Daoy (cell line): ENCODE measurements around the gene ZNF219. TPM values are rescaled to one million over a fixed set of nuclear protein-coding genes. Genes with fewer than 3 reads are reported as not detected.
A peak's percentile ranks its signal among the peaks of the same experiment; 100 is the strongest.

Source experiments
- DNase-seq: peaks from one replicate; pipeline ENCODE4 v3.0.0-alpha.2; 2015; ENCODE audit warnings: low read depth
- total RNA-seq: library from RNA; depleted of rRNA; stranded (reverse); fragments of >200 nt; shearing (Covaris generic); gene quantifications from 2 replicates; pipeline ENCODE4 v1.2.3, GENCODE V29; 2014

The ZNF219 gene
- total RNA-seq, 1 experiment from 2014 or later = 13.7 TPM

DNA sequence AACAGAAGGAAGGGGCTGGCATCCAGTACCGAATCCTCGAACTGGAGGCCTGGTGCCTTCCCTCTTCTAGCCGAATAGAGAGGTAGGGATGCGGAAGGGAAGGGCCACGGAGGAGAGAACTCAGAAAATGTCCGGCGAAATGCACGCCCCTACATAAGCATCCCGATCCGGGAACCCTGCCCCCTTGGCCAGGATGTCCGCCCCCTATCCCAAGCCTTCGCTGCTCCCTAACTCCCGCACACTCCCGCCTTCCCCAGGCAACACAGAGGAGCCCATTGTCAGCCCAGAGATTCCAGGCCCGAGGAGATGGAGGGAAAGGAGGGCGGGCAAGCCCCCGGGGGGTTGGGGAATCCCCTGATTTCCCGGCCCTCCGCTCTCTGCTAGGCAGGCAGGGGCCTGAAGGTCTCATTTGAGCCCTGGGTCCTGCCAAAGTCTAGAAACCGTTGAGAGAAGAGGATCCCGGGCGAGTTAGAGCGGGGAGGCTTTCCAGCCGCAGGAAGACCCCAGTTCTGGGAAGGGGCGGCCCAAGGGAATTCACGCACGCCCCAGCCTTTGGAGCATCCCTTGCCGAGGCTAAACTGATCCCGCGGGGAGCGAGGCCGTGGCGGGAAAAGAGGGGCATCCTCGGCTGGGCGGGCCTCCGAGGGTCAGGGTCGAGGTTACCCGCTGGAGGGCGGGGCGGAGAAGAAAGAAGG is 28.9 kb downstream of the ZNF219 start:
- peak; percentile 78 for DNase-seq

DNA sequence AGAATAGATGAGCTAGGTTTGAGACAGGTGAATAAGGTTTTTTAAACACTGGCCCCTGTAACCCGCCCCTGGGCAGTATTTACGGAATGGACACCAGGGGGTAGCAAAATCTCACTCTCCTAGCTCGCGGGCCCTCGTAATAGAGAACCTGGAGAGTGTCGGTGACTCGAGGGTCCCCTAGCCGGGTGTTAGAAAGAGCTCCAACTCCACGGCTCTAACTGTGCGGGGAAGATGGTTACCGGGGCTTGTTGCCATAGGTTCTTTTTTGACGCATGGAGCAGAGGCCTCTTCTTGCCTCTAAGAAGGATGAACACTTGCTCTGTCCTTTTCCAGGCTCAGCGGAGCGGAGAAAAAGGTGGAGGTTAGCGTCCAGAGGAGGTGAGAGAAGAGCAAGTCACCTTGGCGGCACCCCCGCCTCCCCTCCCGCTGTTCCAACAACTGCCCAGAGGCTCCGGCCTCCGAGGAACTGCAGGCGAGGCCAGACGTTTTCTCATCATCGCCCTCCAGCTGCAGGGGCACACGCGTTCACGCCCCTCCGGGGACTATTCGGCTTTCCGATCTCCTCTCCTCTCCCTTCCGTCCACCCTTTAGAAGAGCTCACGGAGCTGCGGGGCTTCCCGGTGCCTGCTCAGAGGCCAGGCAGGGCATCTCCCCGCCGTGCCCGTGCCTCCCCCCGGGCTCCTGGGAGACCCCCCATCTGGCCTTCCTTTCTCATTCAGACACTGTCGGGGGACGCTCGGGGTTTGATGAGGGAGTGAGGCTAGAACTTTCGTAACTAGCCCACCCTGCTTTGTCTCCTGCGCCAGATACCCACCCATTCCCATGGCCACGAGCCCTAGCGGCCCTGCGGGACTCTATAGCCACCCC is 29.7 kb downstream of the ZNF219 start:
- peak; percentile 72 for DNase-seq

DNA sequence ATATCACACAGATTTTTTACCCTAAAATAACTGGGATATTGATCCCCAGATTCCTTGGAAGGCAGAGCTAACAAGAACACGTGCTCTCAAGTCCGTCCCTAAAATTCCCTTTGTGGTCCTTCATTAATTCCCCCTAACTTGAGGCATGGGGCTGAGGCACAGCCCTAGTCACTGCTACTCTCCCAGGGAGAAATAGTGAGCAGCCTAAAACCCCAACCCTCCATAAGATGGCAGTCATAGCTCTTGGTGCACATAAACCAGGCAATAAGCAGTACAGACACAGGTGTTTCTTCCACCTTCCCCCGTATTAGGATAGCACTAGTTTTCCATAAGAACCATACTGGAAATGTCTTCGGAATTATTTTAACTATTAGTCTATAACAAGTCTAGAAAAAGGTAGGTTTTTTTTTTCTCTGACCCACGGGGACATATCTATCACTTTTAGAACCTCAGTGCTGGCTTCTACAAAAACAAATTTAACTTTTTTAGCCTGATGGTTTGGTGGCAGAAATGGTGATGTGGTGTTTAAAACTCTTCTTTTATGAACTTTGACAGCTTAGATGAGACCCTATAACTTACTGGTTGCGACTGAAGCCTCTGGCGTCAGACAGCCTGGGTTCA is 31.5 kb downstream of the ZNF219 start:
- DNase-seq = no peak

DNA sequence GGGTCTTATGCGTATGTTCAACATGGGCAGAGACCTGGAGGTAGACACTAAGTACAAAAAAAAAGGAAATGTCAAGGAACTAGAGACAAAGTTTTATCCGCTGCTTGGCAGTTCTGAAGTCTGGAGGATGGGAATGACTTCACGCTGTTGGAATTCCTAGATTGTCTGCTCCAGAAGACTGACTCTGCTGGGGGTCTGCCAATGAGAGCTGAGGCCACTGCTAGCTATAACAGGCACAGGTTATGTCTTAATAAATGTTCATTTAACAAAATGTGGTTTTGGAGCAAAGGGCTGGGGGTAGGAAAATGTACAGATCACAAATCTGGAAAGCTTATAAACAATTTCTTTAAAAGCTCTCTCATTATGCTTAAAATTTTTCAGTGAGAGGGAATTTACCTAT is 35.0 kb downstream of the ZNF219 start:
- DNase-seq = peak; percentile 93

DNA sequence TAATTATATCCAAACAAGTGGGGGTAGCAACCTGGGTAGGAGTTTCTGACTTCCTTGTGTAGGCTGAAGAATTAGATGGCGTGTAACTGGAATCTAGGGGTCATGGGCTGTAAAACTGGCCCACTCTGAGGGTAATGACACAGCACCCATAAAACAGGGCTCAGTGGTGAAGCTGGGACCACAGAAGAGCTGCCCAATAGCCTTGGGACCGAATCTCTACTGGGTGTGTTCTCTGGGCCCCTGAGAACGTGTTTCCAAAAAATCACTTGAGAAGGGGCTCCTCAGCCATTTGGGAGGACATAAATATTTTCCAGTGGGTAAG is 37.1 kb downstream of the ZNF219 start:
- no peak for DNase-seq

DNA sequence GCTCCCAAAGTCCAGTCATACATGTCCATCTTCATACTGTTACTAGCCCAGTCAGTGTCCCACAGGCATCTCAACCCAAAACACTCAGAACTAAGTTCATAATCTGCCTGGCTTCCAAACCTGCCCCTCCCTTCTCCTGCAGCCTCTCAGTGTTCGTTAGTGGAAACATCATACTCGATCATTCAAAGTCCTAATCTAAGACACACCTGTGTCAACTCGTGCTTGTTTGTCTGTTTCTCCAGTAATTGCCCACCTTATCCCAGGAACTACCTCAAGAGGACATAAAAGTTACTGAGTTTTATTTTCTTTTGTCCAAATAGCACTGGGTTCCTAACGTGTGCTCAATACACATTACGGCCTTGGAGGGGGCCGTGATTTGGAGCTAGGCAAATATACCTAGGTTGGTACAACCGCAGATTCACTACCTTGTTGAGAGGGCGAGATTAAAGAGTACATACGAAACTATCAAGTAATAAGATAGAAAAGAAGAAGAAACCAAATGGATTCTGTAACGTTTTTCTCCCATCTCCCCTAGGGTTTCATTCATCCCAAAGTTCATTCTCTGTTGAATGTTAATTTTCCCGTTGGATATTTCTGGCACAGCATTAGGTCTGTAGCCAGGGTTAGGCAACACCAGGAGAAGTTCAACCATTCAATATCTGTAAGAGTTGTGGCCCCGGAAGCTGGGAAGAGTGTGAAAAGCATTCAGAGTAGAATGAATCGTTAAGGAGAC is 37.7 kb downstream of the ZNF219 start:
- DNase-seq = no peak

DNA sequence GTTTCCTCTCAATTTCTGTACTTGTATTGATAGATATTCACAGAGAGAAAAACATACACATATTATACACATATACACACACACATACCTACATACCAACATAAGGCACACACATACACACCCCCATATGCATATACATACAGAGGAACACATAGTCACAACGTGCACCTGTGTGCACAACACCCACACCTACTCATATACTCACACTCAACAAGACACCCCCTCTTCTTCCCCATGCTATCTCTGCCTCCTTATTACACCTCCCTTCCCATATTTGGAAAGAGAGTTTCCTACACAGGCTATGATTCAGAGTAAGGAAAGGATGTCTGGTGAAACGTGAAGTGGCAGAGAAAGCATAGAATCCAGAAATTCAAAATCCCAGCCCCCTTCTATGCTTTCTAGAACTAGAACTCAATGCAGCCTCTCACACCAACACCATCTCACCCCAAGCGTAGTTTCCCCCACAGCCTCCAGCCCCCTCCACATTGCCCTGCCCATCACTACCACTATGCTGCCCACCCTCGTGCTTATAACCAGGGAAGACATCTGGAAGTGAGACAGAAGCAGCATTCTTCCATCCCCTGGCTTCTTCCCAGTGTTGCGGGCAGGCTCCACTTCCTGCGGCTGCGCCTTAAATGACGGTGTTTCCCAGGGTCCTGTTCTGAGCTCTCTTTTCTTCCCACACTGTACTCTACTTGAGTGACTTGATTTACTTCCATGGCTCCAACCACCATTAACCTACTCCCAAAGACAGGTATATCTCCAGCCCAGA is 38.4 kb downstream of the ZNF219 start:
- DNase-seq = peak; percentile 52

DNA sequence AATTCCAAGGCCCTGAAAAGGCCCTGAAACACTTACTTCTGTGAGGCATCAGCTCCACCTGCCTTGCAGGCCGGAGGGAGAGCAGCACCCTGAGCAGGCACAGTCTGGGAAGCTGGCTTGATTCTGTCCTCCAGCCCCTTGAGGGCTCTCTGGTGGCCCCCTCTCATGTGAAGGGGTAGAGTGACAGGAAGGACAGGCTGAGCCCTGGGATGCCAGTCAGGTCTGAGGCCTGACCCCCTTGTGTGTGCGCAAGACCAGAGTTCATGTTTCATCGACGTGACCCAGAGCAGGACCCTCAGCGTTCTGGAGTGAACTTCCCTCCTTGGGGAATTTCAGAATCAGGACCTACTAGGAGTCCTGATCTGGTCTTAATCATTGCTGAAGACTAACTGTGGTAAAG is 39.6 kb downstream of the ZNF219 start:
- no peak for DNase-seq

DNA sequence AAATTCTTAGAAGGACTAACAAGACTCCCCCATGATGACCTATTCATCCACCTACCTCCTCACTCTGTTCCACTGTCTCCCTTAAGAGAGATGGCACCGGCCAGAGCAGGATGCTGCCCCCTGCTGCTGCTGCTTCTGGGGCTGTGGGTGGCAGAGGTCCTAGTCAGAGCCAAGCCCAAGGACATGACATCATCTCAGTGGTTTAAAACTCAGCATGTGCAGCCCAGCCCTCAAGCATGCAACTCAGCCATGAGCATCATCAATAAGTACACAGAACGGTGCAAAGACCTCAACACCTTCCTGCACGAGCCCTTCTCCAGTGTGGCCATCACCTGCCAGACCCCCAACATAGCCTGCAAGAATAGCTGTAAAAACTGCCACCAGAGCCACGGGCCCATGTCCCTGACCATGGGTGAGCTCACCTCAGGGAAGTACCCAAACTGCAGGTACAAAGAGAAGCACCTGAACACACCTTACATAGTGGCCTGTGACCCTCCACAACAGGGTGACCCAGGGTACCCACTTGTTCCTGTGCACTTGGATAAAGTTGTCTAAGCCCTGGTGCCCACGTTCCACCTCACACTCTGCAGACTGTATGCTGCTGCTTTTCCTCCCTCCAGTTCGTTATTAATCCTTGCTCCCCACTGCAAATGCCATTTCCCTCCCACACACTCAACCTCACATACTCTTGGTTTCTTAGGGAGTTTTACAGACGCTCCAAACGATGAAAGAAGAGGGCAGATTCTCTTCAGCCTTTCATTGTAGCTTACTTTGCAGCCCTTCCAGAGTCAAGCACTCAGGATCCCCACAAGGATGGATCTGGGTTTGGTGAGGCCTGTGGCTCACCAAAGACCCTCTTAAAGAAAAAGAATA is 40.4 kb downstream of the ZNF219 start, which contains the start of gene RNASE8:
TSS of gene RNASE8 (plus strand) at position 20 of the 873 bp plus-strand sequence. CDS start at position 91, 71 bp downstream.
- DNase-seq = peak; percentile 72

DNA sequence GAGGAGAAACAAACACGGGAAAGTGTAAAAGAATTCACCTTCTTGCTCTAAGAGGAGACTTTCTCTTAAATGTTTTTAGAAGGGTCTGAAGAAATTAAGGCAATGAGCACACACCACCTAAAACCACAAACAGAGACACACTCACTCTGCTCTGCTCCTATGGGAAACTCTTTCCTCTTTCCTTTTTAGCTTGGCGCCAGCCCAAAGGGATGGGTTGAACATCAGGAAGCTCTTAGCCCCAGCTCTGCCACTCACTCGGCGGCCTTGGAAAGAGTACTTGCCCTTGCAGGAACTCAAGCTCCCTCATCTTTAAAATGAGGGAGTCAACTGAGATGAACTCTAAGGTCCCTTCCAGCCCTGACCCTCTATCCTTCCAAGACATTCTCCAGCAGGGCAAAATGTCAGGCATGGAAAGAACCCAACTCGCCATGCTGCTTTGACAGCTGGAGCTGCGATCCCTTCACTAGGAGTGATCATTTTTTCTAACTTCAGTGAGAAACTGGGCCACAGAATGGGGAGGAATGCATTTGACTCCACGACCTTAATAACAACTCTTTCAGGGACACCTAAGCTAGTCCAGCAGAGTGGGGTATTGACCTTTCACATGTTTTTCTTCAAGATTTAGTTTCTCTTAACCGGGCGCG is 41.8 kb downstream of the ZNF219 start:
- DNase-seq = peak; percentile 82

DNA sequence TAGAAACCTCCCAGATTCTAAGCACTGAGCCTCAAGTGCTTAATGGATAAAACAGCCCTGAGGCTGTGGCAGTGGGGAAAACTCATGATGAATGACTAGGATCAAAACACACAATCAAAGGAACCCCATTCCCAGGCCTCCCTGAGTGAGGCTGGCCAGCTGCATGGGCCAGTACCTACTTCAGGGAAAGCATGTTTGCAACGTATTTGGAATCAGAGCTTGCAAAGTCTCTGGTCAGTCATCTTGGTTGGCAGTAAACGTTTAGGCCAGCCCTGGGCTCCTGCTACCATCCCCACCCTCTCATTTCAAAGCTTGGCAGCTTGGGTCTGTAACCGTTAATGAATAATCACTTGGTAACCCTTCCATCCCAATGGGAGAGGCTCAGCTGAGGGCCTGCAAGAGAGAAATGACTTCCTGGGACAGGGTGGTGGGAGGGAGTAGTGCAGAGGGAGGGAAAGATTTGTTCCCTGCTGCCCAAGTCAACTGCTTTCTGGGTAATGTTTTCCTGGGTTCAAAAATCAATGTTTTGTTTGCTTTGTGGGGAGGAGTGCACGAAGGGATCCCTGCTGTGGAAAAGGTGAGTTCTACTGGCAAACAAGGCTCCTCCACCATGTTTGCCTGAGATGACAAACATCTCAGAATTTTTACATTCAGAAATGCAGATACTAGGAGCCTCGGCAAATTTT is 42.9 kb downstream of the ZNF219 start:
- DNase-seq = no peak

DNA sequence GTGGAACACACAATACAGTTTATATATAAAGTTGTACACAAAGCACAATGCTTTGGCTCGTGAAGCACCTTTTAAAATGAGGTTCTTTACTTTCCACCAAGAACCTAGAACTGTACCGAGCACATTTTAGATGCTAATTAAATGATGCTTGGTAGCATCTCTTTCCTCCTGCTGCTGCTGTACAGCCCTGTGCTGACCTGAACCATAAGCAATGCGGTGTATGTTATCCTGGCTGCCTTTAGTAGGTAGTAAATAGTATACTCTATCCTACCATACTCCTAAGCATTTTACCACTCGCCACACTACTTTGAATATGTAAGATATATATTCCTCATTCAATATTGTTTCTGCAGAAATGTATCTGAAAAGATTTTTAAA is 43.7 kb downstream of the ZNF219 start:
- DNase-seq = no peak

DNA sequence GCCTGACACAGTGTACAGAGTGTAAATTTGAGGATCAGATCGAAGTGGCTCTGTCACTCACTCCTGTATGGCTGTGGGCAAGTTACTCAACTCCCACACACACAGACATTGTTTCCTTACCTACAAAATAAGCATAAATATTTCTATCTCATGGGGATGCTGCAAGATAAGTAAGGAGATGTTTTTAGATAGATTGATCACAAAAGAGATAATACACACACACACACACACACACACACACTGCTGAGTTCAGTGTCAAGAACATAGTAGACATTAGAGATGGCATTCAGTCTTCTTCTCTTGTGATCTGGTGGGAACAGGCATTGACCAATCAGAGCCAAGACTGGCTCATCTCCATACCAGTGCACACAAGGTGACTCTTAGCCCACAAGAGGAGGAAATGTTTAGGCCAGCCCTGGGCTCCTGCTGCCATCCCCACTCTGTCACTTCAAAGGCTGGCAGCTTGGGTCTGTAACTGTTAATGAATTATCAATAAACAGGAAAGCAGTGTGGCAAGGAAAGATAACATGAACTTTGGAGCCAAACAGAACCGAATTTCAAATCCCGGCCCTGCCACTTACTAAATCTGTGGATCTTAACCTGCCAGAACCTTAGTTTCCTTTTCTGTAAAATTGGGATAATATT is 44.2 kb downstream of the ZNF219 start:
- DNase-seq = no peak

DNA sequence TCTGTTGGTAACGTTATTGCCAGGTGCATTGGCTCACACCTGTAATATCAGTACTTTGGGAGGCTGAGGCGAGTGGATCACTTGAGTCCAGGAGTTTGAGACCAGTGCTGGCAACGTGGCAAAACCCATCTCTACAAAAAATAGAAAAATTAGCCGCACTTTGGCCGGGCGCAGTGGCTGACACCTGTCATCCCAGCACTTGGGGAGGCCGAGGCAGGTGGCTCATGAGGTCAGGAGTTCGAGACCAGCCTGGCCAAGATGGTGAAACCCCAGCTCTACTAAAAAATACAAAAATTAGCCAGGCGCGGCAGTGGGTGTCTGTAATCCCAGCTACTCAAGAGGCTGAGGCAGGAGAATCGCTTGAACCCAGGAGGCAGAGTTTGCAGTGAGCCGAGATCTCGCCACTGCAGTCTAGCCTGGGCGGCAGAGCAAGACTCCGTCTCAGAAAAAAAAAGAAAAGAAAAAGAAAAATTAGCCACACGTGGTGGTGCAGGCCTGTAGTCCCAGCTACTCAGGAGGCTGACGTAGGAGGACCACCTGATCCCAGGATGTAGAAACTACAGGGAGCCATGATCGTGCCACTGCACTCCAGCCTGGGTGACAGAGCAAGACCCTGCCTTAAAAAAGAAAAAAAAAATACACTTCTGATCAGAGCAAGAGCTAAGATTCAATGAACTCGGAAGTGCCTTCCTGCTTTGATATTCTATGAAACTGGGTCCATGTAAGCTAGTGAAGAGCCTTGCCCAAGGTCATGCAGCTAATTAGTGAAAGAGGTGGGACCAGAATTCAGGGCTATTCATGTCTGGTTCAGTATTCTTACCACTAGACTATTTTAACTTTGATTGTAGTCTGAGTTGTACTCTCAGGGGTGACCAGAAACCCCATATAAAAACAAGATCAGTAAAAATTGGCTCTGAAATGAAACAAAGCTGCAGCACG is 45.0 kb downstream of the ZNF219 start:
- no peak for DNase-seq

DNA sequence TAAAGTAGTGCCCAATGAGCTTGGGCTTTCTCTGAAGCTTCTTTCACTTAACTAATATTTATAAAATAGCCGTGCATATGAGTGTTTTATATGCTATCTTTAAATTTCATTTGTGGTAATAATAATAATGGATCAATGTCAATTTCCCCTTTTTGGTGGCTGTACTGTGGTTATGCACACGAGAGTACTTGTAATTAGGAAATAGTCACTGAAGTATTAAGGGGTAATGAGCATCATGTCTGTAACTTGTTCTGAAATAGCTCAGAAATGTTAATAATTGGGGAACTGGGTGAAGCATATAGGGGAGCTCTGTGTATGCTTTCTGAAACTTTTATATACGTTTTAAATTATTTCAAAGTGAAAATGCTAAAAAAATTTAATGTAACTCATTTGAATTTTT is 47.9 kb downstream of the ZNF219 start:
- DNase-seq = no peak

DNA sequence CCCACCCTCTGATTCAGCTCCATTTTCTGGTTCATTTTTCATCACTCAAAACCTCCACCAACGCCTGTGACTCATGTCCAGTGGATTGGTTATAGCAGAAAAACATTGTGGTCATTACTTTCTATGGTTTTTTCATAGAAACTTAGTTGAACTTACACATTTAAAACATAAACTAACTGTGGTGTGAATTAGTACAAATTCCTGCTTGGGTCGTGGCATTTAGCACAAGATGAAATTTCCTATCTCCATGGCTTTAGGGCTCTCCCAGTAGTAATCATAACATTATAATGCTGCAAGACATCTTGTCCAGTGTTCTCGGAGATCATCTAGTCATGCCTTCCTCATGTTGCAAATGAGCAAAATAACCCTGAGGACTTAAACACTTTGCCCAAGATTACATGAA is 49.2 kb downstream of the ZNF219 start:
- peak; percentile 52 for DNase-seq

DNA sequence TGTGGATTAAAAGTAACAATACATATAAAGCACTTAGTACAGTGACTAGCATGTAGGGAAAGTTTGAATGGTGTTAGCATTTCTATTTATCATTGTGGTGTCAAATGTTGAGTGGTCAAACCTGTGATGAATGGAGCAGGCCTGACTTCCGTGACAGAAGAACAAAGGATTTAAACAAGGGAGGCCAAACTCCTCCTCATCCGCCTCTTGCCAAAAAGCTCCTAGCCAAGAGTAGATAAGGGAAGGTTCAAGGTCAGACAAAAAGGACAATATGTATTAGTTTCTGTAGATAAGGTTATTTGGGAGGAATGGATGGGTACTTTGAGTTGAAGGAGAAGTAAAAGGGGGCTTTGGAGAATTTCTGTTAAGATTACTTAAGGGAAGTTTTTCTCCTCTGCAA is 49.8 kb downstream of the ZNF219 start:
- no peak for DNase-seq

DNA sequence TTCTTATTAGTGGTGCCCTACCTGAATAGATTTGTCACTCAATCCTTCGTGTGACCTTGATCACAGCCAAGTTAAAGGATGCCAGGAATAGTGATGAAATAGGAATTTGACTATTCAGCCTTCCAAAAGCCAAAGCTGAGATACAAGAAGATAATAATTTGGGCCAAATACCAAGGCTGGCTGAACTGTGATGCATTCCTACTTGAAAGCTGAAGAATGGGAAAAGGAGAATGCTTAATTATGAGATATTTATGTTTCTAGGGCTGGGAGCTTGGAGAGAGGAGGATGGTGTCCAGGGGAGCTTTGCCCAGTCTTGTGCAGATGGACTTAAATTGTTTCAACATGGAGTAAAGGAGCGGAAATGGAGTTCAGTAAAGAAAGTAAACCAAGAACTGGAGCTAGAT is 51.1 kb downstream of the ZNF219 start:
- no peak for DNase-seq
